Measurements from ENCODE around the gene RPL29.
A peak's percentile ranks its signal among the peaks of the same experiment; 100 is the strongest.
"Not testable (repeated sequence)": the region's sequence is repeated elsewhere in the genome, so short reads cannot be mapped to it uniquely, and the experiment has no call there.

RPL29 gene

DNA sequence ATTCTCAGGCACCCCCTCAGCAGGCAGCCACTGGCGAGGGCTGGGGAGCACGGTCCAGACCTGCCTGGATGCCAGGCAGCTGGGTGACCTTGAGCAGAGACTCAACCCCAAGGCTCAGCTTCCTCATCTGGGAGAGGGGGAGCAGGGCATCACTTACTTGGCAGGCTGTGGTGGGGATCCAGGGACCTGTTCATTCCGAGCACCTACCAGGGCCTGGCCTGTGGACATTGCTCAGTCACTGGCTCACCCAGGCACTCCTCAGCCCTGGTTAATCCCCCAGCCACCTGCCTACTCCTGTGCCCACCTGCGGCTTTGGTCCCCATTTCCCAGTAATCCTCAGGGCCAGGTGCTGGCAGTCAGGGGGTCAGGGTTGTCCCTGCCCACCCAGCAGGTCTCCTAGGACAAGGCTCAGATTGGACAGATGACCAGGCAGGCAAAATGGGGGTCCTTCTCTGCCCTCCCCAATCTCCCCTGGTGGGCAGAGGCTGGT, 9.3 kb upstream of the RPL29 start:
- no peak for DNase-seq

GRCh38 chr3:52004163-52004787, 8.6 kb upstream of the RPL29 start:
- peak; percentile 38 for DNase-seq

- no peak for DNase-seq
These were observed 7.1 kb upstream of the RPL29 start for GRCh38 chr3:52002748-52003147.

DNA sequence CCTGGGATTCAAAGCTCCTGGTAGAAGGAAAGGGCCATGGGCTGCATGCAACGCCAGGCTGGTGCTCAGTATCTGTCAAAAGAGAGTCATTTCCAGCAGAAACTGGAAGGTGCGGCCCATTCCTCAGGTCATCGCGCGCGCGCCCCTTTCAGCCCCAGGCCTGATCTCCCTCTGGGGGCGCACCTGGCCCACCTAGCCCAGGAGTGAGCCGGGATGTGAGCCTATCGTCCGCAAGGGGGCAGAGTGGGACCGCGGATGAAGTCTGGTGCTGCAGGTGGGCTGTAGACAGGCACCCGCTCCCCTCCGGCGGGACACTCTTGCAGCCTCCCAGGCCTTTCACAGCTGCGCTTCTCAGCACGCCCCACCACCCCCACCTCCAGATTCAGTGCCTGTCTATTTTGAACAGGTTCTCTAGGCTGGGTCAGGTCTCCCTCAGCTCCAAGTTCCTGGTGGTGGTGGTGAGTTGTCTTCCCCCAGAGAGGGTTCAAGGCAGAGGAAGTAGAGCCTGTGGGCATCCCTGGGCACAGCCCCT, 5.8 kb upstream of the RPL29 start:
- peak; percentile 86 for DNase-seq

DNA sequence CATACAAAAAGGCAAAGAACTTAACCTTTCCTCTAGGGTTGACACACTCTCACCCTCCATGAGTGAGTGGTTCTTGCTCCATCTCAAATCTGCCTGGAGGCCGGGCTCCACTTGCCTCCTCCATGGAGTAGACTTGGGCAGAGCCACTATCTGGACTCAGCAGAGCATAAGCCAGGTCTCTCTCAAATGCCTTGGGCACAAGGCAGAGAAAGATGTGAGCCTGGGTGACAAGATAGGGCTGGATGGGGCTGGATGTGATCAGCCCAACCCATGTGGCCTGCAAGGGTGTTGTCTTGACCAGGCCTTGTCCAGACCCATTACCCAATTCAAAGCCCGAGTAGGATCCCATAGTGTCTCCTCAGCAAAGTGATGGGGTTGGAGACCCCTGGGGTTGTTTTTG, 4.2 kb upstream of the RPL29 start:
- peak; percentile 85 for DNase-seq

GRCh38 chr3:51998774-51999173, 3.1 kb upstream of the RPL29 start:
- no peak for DNase-seq

- DNase-seq: no peak
These were observed 2.4 kb upstream of the RPL29 start for GRCh38 chr3:51997935-51998596.

GRCh38 chr3:51997172-51997571, 1.5 kb upstream of the RPL29 start:
- DNase-seq: no peak

- DNase-seq: no peak
These were observed 1.2 kb downstream of the RPL29 start for GRCh38 chr3:51994530-51994929.

DNA sequence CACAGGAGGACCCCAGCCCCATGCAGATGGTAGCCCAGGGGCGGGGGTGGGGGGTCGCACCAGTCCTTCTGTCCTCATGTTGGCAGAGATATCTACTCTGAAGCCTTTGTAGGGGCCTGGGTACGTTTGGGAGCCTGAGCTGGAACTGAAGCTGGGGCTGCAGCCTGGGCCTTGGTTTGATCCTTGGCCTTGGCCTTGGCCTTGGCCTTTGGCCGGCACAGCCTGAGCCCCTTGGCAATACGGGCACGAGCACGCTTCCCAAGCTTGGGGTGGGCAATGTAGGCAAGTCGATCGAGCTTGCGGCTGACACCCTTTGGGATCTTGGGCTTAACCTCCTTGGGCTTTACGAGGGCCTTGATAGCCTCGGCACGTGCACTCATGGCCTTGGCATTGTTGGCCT, 2.0 kb downstream of the RPL29 start:
- DNase-seq: not testable (repeated sequence)

DNA sequence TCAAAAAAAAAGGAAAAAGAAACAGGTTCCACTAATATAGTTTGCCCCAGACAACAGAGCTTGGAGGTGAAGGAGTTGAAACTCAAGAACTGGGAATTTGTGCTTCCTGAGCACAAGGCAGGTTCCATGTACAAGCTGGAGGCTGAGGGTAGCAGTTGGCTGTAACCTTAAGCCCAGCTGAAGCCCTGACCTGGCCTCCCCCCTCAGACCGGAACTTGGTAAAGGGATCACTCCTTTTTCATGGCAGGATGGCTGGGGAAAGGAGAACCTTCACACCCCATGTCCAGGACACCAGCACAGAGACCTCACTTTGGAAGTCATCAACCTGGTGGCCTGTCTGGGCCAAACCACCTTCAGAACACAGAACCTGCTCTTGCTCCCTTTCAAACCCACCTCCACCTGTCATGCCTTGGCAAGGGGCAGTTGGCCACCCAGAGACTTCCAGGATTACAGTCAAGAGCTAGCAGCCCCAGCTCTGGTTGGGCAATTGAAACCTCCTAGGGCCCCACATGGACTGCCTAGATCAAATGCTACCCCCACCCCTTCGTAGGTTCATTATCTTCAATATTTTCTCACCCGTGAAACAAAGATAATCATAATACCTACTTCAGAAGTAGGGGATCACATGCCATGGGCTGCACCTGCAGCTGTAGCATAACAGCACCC, 3.5 kb downstream of the RPL29 start:
- DNase-seq: peak; percentile 33

DNA sequence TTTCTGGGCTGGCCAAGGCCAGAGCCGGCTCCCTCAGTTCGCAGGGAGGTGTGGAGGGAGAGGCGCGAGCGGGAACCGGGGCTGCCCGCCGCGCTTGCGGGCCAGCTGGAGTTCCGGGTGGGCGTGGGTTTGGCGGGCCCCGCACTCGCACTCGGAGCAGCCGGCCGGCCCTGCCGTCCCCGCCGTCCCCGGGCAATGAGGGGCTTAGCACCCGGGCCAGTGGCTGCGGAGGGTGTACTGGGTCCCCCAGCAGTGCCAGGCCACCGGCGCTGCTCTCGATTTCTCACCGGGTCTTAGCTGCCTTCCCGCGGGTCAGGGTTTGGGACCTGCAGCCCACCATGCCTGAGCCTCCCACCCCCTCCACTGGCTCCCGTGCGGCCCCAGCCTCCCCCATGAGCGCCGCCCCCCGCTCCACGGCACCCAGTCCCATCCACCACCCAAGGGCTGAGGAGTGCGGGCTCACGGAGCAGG, 5.2 kb downstream of the RPL29 start:
- not testable (repeated sequence) for DNase-seq

DNA sequence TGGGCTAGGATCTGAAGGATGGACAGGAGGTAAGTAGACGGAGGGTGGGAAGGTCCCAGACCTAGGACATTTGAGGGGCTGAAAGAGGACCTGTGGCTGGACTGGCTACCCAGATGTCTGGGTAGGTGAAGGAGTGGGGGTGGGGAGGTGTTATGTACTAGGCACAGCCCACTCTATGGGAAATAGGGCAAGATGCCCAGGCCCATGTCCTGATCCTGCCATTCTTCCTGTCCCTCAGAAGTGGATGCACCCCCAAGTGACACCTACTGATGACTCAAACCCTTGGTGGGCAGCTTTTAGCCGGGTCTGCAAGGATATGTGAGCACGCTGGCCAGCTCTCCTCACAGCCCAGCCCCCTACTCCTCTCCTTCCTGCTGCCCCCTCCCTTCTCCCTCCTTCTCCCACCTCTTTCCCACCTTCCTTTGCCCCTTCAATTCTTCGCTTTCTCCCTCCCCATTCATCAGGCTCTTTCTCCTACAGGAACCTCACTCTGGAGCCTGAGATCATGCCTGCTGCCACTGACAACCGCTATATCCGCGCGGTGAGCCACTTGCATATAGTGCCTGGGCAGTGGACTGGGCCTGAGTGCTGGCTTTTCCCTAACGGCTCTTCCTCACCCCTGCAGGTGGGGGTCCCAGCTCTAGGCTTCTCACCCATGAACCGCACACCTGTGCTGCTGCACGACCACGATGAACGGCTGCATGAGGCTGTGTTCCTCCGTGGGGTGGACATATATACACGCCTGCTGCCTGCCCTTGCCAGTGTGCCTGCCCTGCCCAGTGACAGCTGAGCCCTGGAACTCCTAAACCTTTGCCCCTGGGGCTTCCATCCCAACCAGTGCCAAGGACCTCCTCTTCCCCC, 7.2 kb downstream of the RPL29 start:
- DNase-seq: no peak

- peak; percentile 55 for DNase-seq
These were observed 8.1 kb downstream of the RPL29 start for GRCh38 chr3:51987568-51987967.

DNA sequence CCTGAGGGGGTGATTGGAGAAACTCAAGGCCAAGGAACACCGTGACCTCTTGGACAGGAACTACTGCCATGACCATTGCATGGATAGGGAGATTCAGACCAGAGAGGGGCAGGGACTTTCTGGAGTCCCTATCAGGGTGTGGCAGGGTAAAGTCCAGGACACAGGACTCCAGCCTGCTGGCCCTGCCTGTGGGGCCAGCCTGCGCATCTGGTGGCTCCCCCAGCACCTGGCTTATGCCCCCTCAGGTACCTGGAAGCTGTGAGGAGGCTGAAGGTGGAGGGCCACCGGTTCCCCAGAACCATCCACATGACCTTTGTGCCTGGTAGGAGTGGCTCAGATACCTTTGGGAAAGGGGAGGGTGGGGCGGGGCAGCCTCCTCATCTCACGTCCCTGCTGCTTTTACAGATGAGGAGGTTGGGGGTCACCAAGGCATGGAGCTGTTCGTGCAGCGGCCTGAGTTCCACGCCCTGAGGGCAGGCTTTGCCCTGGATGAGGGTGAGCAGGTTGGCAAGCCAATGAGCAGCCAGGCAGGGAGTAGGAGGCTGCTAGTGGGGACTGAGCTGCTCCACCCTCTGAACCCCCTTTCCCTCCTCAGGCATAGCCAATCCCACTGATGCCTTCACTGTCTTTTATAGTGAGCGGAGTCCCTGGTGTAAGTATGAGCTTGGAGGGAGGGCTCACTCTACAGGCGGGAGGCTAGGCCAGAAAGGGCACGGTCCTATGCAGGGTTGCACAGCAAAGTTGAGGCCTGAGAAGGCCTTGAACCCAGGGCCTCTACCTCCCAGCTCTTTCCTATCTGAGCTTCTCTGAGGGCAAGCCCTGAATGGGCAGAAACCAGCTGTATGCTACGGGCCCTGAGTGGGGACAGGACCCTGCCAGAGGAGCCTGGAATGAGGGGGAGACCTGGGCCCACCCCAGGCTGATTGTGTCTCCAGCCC, 9.4 kb downstream of the RPL29 start:
- no peak for DNase-seq

GRCh38 chr3:51985063-51985462, 10.6 kb downstream of the RPL29 start:
- DNase-seq: no peak

DNA sequence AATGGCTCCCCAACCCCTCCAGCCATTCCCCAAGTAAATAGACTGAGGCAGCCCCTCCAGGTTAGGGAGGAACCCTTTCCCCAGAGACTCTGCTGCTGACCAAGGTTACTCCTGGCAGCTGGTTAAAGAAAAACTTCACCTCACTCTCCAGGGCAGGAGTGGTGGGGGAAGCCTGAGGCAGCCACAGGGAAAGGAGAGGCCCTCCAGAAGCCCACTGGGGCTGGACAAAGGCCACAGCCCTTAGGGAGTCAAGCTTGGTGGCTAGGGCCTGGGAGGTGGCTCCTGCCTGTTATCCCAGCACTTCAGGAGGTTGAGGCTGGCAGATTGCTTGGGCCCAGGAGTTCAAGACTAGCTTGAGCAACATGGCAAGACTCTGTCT, 11.4 kb downstream of the RPL29 start:
- DNase-seq: no peak

DNA sequence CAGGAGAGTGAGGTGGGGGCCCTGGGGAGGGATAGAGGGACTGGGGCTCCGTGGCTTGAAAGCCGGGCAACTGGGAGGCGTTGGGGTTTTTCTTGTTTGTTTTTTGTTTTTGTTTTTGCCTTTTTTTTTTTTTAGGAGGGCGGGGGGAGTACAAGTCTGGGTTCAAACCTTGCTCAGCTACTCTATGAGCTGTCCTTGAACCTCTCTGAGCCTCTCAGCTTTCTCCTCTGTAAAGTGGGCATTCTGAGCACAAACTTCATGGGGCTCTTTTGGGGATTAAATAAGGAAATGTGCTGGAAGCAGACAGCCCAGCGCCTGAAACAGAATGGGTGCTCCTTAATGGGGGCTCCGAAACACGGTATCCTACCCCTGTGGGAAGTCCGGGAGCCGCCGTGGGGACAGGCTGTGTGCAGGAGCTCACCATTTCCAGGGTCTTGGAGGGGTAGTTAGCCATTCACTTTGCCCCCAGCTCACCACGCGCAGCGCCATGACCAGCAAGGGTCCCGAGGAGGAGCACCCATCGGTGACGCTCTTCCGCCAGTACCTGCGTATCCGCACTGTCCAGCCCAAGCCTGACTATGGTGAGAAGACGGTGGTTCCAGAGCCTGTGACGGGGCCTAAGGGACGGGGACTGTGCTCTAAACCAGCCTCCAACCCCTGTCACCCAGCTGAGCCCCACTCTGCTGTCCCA, 12.0 kb downstream of the RPL29 start:
- DNase-seq: no peak

DNA sequence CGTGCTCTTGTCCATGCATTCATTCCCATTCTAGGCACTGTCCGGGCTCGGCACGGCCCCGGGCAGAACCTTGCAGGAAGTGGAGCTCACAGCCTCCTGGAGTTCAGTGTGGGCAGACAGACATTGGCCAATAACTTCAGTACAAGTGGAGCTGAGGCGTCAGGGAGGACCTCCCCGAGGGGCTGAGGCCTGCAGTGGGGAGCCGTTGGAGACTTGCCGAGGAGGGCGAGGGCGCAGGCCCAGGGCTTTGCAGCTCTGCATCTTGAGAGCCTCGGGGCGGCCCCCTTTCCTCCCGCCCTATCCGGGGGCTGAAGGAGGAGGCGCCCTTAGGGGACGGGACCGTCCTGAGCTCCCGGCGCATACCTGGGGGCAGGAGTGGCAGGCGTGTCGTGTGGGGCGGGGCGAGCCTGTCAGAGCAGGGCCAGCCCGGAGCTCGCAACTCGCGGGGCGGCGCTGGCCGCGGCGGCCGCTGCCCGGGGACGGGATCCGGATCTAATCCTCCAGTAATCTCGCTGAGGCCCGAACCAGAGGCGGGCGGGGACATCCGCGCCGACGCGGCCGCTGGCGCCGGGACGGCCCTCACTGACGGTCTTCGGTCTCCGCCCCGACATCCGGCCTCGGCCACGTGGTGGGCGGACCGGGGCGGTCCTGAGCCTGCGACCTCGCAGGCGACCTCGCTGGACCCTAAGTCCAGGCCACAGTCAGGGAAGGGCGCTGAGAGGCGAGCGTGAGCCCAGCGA, 12.7 kb downstream of the RPL29 start, which contains the start of gene ACY1:
Gene ACY1, plus strand, starts transcription at position 698 of the 740 bp plus-strand sequence. CDS start 530 bp downstream, outside the sequence.
- DNase-seq: peak; percentile 90

DNA sequence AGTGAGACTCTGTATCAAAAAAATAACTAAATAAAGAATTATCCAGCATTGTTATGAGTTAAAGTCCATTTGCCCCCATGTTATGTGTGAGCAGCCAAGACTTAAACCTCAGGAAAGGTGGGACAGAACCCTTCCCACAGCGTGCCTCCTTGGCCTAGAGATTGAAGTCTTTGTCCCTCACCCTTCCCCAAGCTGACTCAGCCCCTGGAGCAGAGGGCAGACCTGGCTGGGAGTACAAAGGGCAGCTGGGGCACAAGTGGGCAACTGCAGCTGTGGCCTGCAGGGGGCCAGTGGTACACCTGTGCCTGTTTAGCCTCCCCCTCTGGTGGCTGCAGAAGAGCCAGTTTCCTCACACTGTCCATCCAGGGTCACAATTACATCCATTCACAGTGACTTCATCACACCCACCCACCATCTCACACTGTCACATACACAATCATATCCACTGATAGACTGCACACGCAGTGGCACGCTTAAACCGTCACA, 13.3 kb downstream of the RPL29 start:
- DNase-seq: peak; percentile 74
